K562 (cell line): Measurements from ENCODE around the gene PEX3. TPM values are rescaled to one million over a fixed set of nuclear protein-coding genes. Genes with fewer than 3 reads are reported as not detected.

Source experiments
- CBX2 ChIP-seq: fragments of 200-600 bp; sonication (generic); IDR thresholded peaks from one replicate; pipeline ENCODE4 v1.6.1; 2012; ENCODE audit warnings: mild to moderate bottlenecking, low read length, inconsistent platforms; ENCODE audit not compliant: insufficient read depth, poor library complexity, severe bottlenecking
- CBX5 ChIP-seq: IDR thresholded peaks from 2 replicates; pipeline ENCODE4 v1.6.1; 2014; ENCODE audit warnings: low read depth, borderline replicate concordance
- HMGN3 ChIP-seq: IDR thresholded peaks from 2 replicates; pipeline ENCODE4 v1.6.1; 2011; ENCODE audit warnings: borderline replicate concordance, low read depth, mild to moderate bottlenecking, mixed read lengths, low read length; ENCODE audit not compliant: insufficient read length; ENCODE audit errors: extremely low read depth
- KLF13 ChIP-seq: fragments of 450-650 bp; IDR thresholded peaks from 2 replicates; pipeline ENCODE4 v1.6.1; 2016; ENCODE audit warnings: missing genetic modification characterization, low read depth, mild to moderate bottlenecking, missing compliant biosample characterization, moderate library complexity, borderline replicate concordance
- MCM2 ChIP-seq: fragments of 450-650 bp; IDR thresholded peaks from 2 replicates; pipeline ENCODE4 v1.6.1; 2017; ENCODE audit warnings: low read depth, mild to moderate bottlenecking
- MCM5 ChIP-seq: fragments of 450-650 bp; IDR thresholded peaks from 2 replicates; pipeline ENCODE4 v1.6.1; 2016; ENCODE audit warnings: low read depth
- NCOR1 ChIP-seq: fragments of 450-650 bp; IDR thresholded peaks from 2 replicates; pipeline ENCODE4 v1.6.1; 2016; ENCODE audit warnings: mild to moderate bottlenecking, moderate library complexity
- NEUROD1 ChIP-seq: fragments of 150-350 bp; IDR thresholded peaks from 2 replicates; pipeline ENCODE4 v1.6.1; 2014; ENCODE audit warnings: borderline replicate concordance, low read length, low read depth; ENCODE audit not compliant: partially characterized antibody
- PTBP1 ChIP-seq: fragments of 200-400 bp; formaldehyde crosslinking; IDR thresholded peaks from 2 replicates; pipeline ENCODE4 v1.6.1; 2017; ENCODE audit warnings: low read depth, low read length
- RREB1 ChIP-seq: fragments of 250-450 bp; sonication (Bioruptor Pico); IDR thresholded peaks from 2 replicates; pipeline ENCODE4 v1.4.0; 2020
- SIRT6 ChIP-seq: IDR thresholded peaks from one replicate; pipeline ENCODE4 v1.6.1; 2012; ENCODE audit warnings: low read depth, mild to moderate bottlenecking, control low read depth, inconsistent platforms, low read length, moderate library complexity
- SNRNP70 ChIP-seq: fragments of 200-400 bp; formaldehyde crosslinking; optimal IDR thresholded peaks from 2 replicates; pipeline ENCODE3; 2017; ENCODE audit warnings: low read depth, low read length
- SPI1 ChIP-seq: IDR thresholded peaks from 2 replicates; pipeline ENCODE4 v1.6.1; 2011; ENCODE audit warnings: low read depth, low read length, control low read depth, borderline replicate concordance
- TAF15 ChIP-seq: fragments of 200-400 bp; formaldehyde crosslinking; IDR thresholded peaks from 2 replicates; pipeline ENCODE4 v1.6.1; 2017; ENCODE audit warnings: mild to moderate bottlenecking, low read depth, low read length, moderate library complexity
- TFAM ChIP-seq: fragments of 250-450 bp; sonication (Bioruptor Pico); conservative IDR thresholded peaks from 2 replicates; pipeline ENCODE4 v1.5.0; 2021; ENCODE audit warnings: mild to moderate bottlenecking, moderate library complexity
- ZFP30 ChIP-seq: fragments of 250-450 bp; sonication (Bioruptor Pico); IDR thresholded peaks from 2 replicates; pipeline ENCODE4 v1.8.0; 2022; ENCODE audit warnings: moderate library complexity, mild to moderate bottlenecking, inconsistent platforms, borderline replicate concordance
- ZNF146 ChIP-seq: IDR thresholded peaks from one replicate; pipeline ENCODE4 v1.6.1; 2018; ENCODE audit warnings: missing compliant biosample characterization; ENCODE audit not compliant: unreplicated experiment
- ZNF232 ChIP-seq: sonication (generic); formaldehyde crosslinking; IDR thresholded peaks from 2 replicates; pipeline ENCODE4 v1.8.0; 2022; ENCODE audit warnings: mild to moderate bottlenecking, missing genetic modification reagents
- ZNF3 ChIP-seq: fragments of 250-450 bp; sonication (Bioruptor Pico); IDR thresholded peaks from 2 replicates; pipeline ENCODE4 v1.5.0; 2021; ENCODE audit warnings: mild to moderate bottlenecking, moderate library complexity
- ZNF707 ChIP-seq: fragments of 250-450 bp; sonication (Bioruptor Pico); conservative IDR thresholded peaks from 2 replicates; pipeline ENCODE4 v1.8.0; 2022; ENCODE audit warnings: inconsistent platforms, mild to moderate bottlenecking, moderate library complexity
- ZNF830 ChIP-seq: fragments of 250-450 bp; sonication (Bioruptor Pico); IDR thresholded peaks from 2 replicates; pipeline ENCODE4 v1.5.0; 2021; ENCODE audit warnings: mild to moderate bottlenecking
- polyA plus RNA-seq, 8 experiments: library from polyadenylated mRNA; depleted of rRNA in 4 of 8; stranded (reverse) in 5 of 8; unstranded in 3 of 8; fragments of >200 nt; fragmentation: Nextera tagmentation in 2 of 8; fragmentation: Illumina TruSeq in 1 of 8; extraction: Ambion mirVana in 2 of 8; extraction: Trizol in 1 of 8; gene quantifications; 2 replicates each; pipeline versions ENCODE4 v1.2.1 to v1.2.3, GENCODE V29; 2011 to 2014; ENCODE audit warnings: inconsistent platforms in 1 of 8, missing spikeins in 1 of 8
- total RNA-seq, 7 experiments: library from RNA; depleted of rRNA in 6 of 7; stranded (reverse); fragments of >200 nt in 6 of 7; fragmentation: Illumina TruSeq in 2 of 7; extraction: Trizol in 2 of 7; gene quantifications; 2 replicates each; pipeline versions ENCODE4 v1.2.1 to v1.2.3, GENCODE V29; 2011 to 2021; ENCODE audit warnings: low replicate concordance in 1 of 7

PEX3 gene
- total and polyA plus RNA-seq, 9 of the 15 experiments (the other 6 are each of a cell fraction or from before 2014, with no cell fraction given), result 17.3 to 69.6 (median 32.7) TPM

GRCh38 chr6:143510991-143511891, 60.6 kb downstream of the PEX3 start, which contains the start of gene FUCA2 (continued):
- TF ChIP-seq RREB1 (CRISPR knock-in tag) (peak; percentile 94), ZNF3 (CRISPR knock-in tag) (peak; percentile 82), NEUROD1 (peak; percentile 33), ZNF830 (CRISPR knock-in tag) (no peak; the same call in 1 of the 2 replicates), ZNF146 (CRISPR knock-in tag) (no peak), ZFP30 (CRISPR knock-in tag) (no peak), CBX5 (no peak), ZNF232 (peak; percentile 91), SIRT6 (no peak), TFAM (no peak), SNRNP70 (no peak), MCM2 (no peak), KLF13 (no peak; the same call in 1 of the 2 replicates), SPI1 (no peak), NCOR1 (peak; percentile 28; the same call in 1 of the 2 replicates), PTBP1 (peak; percentile 42; the same call in 1 of the 2 replicates), HMGN3 (peak; percentile 96), MCM5 (no peak), CBX2 (no peak), ZNF707 (CRISPR knock-in tag) (no peak), TAF15 (no peak)
